ENCODE data around the gene PIP4K2B. TPM values are rescaled to one million over a fixed set of nuclear protein-coding genes. Genes with fewer than 3 reads are reported as not detected.

PIP4K2B gene
- total and polyA plus RNA-seq, 9 of the 15 experiments (the other 6 are each of a cell fraction or from before 2014, with no cell fraction given): 3.7 to 29.9 (median 23.0) TPM

DNA sequence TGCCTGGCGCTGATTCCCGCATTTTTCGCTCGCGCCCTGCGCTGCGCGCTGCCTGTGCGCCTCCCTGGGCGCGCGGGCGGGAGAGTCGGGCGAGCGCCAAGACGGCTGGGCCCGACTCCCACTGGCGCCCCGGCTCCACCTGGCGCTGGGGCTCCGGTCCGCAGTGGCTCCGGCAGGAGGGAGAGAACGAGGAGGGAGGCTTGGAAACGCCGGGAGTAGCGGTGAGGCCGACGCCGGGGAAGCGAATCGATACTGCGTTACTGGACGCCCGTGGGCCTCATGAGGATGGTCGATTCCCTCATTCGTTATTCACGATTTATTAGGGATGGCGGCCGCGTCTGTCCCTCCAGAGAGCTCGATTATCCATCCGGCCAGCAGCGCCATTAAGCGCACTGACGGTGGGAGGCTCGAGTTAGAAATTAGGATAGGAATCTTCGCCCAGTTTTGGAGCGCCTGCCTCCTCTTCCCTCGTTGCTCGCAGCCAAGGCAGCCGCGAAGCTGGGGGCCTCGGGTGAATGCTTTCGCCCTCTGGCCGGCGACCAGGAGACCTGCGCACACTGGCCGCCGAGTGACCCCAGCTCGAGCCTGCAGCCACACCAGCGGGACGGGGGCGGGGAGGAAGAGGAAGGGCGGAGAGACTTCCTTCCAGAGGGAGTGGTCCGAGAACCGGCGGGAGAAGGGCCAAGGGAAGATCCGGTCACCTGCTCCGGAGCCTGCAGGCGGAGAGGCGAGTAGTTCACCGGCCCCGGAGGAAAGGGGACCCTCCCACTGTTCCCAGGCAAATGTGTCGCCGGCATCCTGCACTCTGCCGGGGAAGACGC, 49.9 kb downstream of the PIP4K2B start (continued):
- TF ChIP-seq, protein P1, sequence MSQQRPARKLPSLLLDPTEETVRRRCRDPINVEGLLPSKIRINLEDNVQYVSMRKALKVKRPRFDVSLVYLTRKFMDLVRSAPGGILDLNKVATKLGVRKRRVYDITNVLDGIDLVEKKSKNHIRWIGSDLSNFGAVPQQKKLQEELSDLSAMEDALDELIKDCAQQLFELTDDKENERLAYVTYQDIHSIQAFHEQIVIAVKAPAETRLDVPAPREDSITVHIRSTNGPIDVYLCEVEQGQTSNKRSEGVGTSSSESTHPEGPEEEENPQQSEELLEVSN (IDR thresholded peaks at IDR 0.05; ENCODE audit: borderline replicate concordance in 1 of 2, extremely low read depth in 1 of 2, insufficient read depth in 1 of 2, insufficient read length in 1 of 2, low read depth in 1 of 2, low read length in 1 of 2, poor library complexity in 1 of 2, severe bottlenecking in 1 of 2): peak; percentile 89 to 96
- TF ChIP-seq, protein P2, sequence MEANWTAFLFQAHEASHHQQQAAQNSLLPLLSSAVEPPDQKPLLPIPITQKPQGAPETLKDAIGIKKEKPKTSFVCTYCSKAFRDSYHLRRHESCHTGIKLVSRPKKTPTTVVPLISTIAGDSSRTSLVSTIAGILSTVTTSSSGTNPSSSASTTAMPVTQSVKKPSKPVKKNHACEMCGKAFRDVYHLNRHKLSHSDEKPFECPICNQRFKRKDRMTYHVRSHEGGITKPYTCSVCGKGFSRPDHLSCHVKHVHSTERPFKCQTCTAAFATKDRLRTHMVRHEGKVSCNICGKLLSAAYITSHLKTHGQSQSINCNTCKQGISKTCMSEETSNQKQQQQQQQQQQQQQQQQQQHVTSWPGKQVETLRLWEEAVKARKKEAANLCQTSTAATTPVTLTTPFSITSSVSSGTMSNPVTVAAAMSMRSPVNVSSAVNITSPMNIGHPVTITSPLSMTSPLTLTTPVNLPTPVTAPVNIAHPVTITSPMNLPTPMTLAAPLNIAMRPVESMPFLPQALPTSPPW (CRISPR knock-in tag; IDR thresholded peaks at IDR 0.05): peak; percentile 72
- TF ChIP-seq SRF (CRISPR knock-in tag; IDR thresholded peaks at IDR 0.05): peak in 1 of 2 experiments; percentile 77; a peak in 2 of 4 replicates
- TF ChIP-seq ZNF586 (CRISPR knock-in tag; conservative IDR thresholded peaks at IDR 0.05): no peak
- no peak for TF ChIP-seq TAL1 (IDR thresholded peaks at IDR 0.05)
- TF ChIP-seq EP300 (IDR thresholded peaks at IDR 0.05; ENCODE audit: low read length): peak; percentile 38
- TF ChIP-seq MAX (CRISPR knock-in tag; IDR thresholded peaks at IDR 0.05): peak; percentile 49
- TF ChIP-seq, protein P3, sequence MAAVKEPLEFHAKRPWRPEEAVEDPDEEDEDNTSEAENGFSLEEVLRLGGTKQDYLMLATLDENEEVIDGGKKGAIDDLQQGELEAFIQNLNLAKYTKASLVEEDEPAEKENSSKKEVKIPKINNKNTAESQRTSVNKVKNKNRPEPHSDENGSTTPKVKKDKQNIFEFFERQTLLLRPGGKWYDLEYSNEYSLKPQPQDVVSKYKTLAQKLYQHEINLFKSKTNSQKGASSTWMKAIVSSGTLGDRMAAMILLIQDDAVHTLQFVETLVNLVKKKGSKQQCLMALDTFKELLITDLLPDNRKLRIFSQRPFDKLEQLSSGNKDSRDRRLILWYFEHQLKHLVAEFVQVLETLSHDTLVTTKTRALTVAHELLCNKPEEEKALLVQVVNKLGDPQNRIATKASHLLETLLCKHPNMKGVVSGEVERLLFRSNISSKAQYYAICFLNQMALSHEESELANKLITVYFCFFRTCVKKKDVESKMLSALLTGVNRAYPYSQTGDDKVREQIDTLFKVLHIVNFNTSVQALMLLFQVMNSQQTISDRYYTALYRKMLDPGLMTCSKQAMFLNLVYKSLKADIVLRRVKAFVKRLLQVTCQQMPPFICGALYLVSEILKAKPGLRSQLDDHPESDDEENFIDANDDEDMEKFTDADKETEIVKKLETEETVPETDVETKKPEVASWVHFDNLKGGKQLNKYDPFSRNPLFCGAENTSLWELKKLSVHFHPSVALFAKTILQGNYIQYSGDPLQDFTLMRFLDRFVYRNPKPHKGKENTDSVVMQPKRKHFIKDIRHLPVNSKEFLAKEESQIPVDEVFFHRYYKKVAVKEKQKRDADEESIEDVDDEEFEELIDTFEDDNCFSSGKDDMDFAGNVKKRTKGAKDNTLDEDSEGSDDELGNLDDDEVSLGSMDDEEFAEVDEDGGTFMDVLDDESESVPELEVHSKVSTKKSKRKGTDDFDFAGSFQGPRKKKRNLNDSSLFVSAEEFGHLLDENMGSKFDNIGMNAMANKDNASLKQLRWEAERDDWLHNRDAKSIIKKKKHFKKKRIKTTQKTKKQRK (IDR thresholded peaks at IDR 0.05; ENCODE audit: borderline replicate concordance, low read depth, low read length): no peak
- no peak for TF ChIP-seq OTX1 (CRISPR knock-in tag; IDR thresholded peaks at IDR 0.05)
- TF ChIP-seq ZMIZ1 (IDR thresholded peaks at IDR 0.05; ENCODE audit: low read depth in 2 of 2, low read length in 2 of 2): no peak
- no peak for TF ChIP-seq CBX1 (IDR thresholded peaks at IDR 0.05; ENCODE audit: low read depth)
- TF ChIP-seq FOXK2 (conservative IDR thresholded peaks at IDR 0.05 in 1 of 2, IDR thresholded peaks at IDR 0.05 in 1 of 2; ENCODE audit: low read depth in 2 of 2): no peak
- TF ChIP-seq ETV6 (IDR thresholded peaks at IDR 0.05; ENCODE audit: borderline replicate concordance in 1 of 2, low read depth in 2 of 2, low read length in 1 of 2): peak; percentile 10 to 78; a peak in 2 of 4 replicates
- TF ChIP-seq ETV6 (CRISPR knock-in tag; IDR thresholded peaks at IDR 0.05; ENCODE audit: borderline replicate concordance): no peak
